ENCODE data around the gene CHCHD5. TPM values are rescaled to one million over a fixed set of nuclear protein-coding genes. Genes with fewer than 3 reads are reported as not detected.

The CHCHD5 gene
- total RNA-seq, 1 experiment from 2014 or later: 14.2 TPM

- Histone ChIP-seq H3K9me3 (replicated peaks) (no peaks in the 10 kb centered on the region), H3K36me3 (no peaks in the 10 kb centered on the region), H3K4me3 (no peak overlapping the region), H3K27ac (no peak overlapping the region), H3K27me3 (replicated peaks) (no peaks in the 10 kb centered on the region), H3K4me1 (replicated peaks) (peaks cover 35% of the 10 kb centered on the region)
- no peak for DNase-seq (ENCODE audit: low read depth in 1 of 2, low spot score in 2 of 2)
Observed at GRCh38 chr2:112637289-112637660, 52.9 kb downstream of the CHCHD5 start.

Other genes starting within 250 kb of the CHCHD5 start
- gene RGPD8, start 151.0 kb upstream of the CHCHD5 start, total RNA-seq (2014; rRNA removed; shearing (Covaris generic)): 1.4 and 5.5 TPM in 2 replicates
- gene TTL, start 102.5 kb upstream of the CHCHD5 start, total RNA-seq (2014; rRNA removed; shearing (Covaris generic)): 33.7 and 47.7 TPM in 2 replicates
- 8.0 and 15.1 TPM in 2 replicates for gene POLR1B, start 42.1 kb upstream of the CHCHD5 start, total RNA-seq (2014; rRNA removed; shearing (Covaris generic))
- gene SLC20A1, start 61.3 kb downstream of the CHCHD5 start, total RNA-seq (2014; rRNA removed; shearing (Covaris generic)): 47.4 and 48.3 TPM in 2 replicates
- not detected in 2 replicates for gene NT5DC4, start 136.4 kb downstream of the CHCHD5 start, total RNA-seq (2014; rRNA removed; shearing (Covaris generic))
- 25.1 and 33.4 TPM in 2 replicates for gene CKAP2L, start 180.0 kb downstream of the CHCHD5 start, total RNA-seq (2014; rRNA removed; shearing (Covaris generic))
- gene IL1A, start 199.9 kb downstream of the CHCHD5 start, total RNA-seq (2014; rRNA removed; shearing (Covaris generic)): 0.16 and 1.5 TPM in 2 replicates

Data from SJSA1 (cell line).